GM19238 (cell line): ENCODE data around the gene ZFAND3.
"Not testable (repeated sequence)": the region's sequence is repeated elsewhere in the genome, so short reads cannot be mapped to it uniquely, and the experiment has no call there.

Experiments used
- DNase-seq: peaks from one replicate; pipeline ENCODE4 v3.0.0; 2011; ENCODE audit warnings: low spot score; ENCODE audit not compliant: insufficient read length

The ZFAND3 gene

GRCh38 chr6:37865504-37865903 is 46.0 kb downstream of the ZFAND3 start:
- DNase-seq = no peak

- DNase-seq = no peak
Measured at GRCh38 chr6:37866590-37867507, 47.3 kb downstream of the ZFAND3 start.

- no peak for DNase-seq
Measured at GRCh38 chr6:37867756-37868446, 48.4 kb downstream of the ZFAND3 start.

GRCh38 chr6:37868447-37868825 is 48.9 kb downstream of the ZFAND3 start:
- no peak for DNase-seq

- DNase-seq = no peak
Measured at GRCh38 chr6:37871616-37872372, 52.3 kb downstream of the ZFAND3 start.

GRCh38 chr6:37872373-37872745 is 52.8 kb downstream of the ZFAND3 start:
- no peak for DNase-seq

- DNase-seq = no peak
Measured at GRCh38 chr6:37874726-37875125, 55.2 kb downstream of the ZFAND3 start.

GRCh38 chr6:37875561-37876309 is 56.2 kb downstream of the ZFAND3 start:
- DNase-seq = no peak

- DNase-seq = no peak
Measured at GRCh38 chr6:37876843-37877242, 57.3 kb downstream of the ZFAND3 start.

GRCh38 chr6:37877373-37878149 is 58.0 kb downstream of the ZFAND3 start:
- DNase-seq = no peak

GRCh38 chr6:37878150-37878710 is 58.7 kb downstream of the ZFAND3 start:
- DNase-seq = no peak

- not testable (repeated sequence) for DNase-seq
Measured at GRCh38 chr6:37880602-37881001, 61.1 kb downstream of the ZFAND3 start.

- DNase-seq = no peak
Measured at GRCh38 chr6:37882292-37882691, 62.8 kb downstream of the ZFAND3 start.

- DNase-seq = no peak
Measured at GRCh38 chr6:37882724-37883413, 63.3 kb downstream of the ZFAND3 start.

- DNase-seq = no peak
Measured at GRCh38 chr6:37884548-37884947, 65.0 kb downstream of the ZFAND3 start.

GRCh38 chr6:37889051-37889450 is 69.5 kb downstream of the ZFAND3 start:
- DNase-seq = no peak

GRCh38 chr6:37889486-37889885 is 70.0 kb downstream of the ZFAND3 start:
- DNase-seq = no peak

- DNase-seq = no peak
Measured at GRCh38 chr6:37891072-37891471, 71.5 kb downstream of the ZFAND3 start.

GRCh38 chr6:37893257-37893656 is 73.7 kb downstream of the ZFAND3 start:
- no peak for DNase-seq

GRCh38 chr6:37893734-37894133 is 74.2 kb downstream of the ZFAND3 start:
- DNase-seq = not testable (repeated sequence)
